Tibial nerve (tissue), 4 donors: ENCODE results near the gene COL2A1.

Experiments used
- EP300 ChIP-seq, 2 donors: sonication (generic); formaldehyde crosslinking; IDR thresholded peaks; one replicate each; pipeline ENCODE4 v1.6.1; 2017; ENCODE audit warnings: antibody characterized with exemption in 2 of 2, mild to moderate bottlenecking in 1 of 2
- POLR2A ChIP-seq, 2 donors: fragments of 450-650 bp; IDR thresholded peaks; one replicate each; pipeline ENCODE4 v1.6.1; 2017; ENCODE audit warnings: antibody characterized with exemption in 2 of 2, mild to moderate bottlenecking in 2 of 2, moderate library complexity in 2 of 2
- TF ChIP-seq, protein P1 (sequence below), 5 experiments: fragments of 200-600 bp in 3 of 5; fragments of 450-650 bp in 2 of 5; sonication (generic) in 3 of 5; IDR thresholded peaks; one replicate each; pipeline ENCODE4 v1.5.1; 2016 to 2019; ENCODE audit warnings: antibody characterized with exemption in 5 of 5, mild to moderate bottlenecking in 3 of 5, moderate library complexity in 2 of 5

DNA sequence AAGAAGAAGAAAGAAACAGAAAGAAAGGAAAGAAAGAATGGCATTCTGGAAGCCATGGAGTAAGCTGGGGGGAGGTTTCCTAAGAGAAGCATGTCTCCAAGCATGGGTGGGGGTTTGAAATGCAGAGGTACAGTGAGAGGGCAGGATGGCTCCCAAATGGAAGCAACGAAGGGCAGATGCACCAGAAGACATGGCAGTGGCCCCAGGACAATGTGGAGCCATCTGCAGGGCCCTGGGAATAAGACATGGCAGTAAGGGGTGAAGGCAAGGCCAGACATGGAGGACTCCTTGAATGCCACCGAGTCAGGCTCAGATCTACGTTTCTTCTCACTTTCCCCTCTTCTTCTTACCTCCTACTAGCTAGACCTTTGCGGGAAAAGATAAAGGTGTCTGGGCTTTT, 4.7 kb upstream of the COL2A1 start:
- no peak for TF ChIP-seq POLR2A (IDR thresholded peaks at IDR 0.05)
- TF ChIP-seq, protein P1, sequence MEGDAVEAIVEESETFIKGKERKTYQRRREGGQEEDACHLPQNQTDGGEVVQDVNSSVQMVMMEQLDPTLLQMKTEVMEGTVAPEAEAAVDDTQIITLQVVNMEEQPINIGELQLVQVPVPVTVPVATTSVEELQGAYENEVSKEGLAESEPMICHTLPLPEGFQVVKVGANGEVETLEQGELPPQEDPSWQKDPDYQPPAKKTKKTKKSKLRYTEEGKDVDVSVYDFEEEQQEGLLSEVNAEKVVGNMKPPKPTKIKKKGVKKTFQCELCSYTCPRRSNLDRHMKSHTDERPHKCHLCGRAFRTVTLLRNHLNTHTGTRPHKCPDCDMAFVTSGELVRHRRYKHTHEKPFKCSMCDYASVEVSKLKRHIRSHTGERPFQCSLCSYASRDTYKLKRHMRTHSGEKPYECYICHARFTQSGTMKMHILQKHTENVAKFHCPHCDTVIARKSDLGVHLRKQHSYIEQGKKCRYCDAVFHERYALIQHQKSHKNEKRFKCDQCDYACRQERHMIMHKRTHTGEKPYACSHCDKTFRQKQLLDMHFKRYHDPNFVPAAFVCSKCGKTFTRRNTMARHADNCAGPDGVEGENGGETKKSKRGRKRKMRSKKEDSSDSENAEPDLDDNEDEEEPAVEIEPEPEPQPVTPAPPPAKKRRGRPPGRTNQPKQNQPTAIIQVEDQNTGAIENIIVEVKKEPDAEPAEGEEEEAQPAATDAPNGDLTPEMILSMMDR (IDR thresholded peaks at IDR 0.05): no peak
- no peak for TF ChIP-seq EP300 (IDR thresholded peaks at IDR 0.05)
